Measurements from ENCODE around the gene HAX1. TPM values are rescaled to one million over a fixed set of nuclear protein-coding genes. Genes with fewer than 3 reads are reported as not detected.

Gene HAX1
- total and polyA plus RNA-seq, 2 of the 8 experiments (the other 6 are each of a cell fraction or from before 2014, with no cell fraction given), result 82.2 to 115 TPM

DNA sequence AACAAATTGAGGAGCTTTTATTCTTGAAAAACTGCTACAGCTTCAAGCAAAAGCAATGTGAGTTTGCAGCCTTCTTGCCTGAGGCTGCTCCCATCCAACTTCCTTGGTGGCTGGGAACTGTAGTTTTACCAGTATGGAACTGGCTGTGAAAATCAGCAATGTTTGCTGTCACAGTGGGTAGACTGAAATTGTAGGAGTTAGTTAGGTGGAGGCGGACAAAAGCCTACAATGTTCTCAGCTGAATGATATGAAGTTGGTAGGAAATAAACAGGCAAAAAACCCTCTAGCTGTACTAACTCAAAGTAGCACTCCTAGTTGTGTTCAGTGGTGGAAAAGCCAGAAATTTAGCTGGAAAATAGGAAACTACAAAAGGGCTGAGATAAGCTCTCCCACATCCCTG is 18.5 kb downstream of the HAX1 start (continued):
- no peak for TF ChIP-seq CHD7 (IDR thresholded peaks at IDR 0.05; ENCODE audit: insufficient replicate concordance, low read length)
- no peak for TF ChIP-seq SRF (IDR thresholded peaks at IDR 0.05; ENCODE audit: low read depth, low read length)
- TF ChIP-seq CHD1 (IDR thresholded peaks at IDR 0.05; ENCODE audit: low read depth, low read length), result no peak
- TF ChIP-seq ZNF274 (IDR thresholded peaks at IDR 0.05; ENCODE audit: borderline replicate concordance, extremely low read depth, low read length), result no peak
- TF ChIP-seq, protein P1, sequence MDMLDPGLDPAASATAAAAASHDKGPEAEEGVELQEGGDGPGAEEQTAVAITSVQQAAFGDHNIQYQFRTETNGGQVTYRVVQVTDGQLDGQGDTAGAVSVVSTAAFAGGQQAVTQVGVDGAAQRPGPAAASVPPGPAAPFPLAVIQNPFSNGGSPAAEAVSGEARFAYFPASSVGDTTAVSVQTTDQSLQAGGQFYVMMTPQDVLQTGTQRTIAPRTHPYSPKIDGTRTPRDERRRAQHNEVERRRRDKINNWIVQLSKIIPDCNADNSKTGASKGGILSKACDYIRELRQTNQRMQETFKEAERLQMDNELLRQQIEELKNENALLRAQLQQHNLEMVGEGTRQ (IDR thresholded peaks at IDR 0.05; ENCODE audit: low read length), result no peak
- TF ChIP-seq SP4 (IDR thresholded peaks at IDR 0.05; ENCODE audit: low read length), result no peak
- no peak for TF ChIP-seq TCF12 (IDR thresholded peaks at IDR 0.05; ENCODE audit: low read depth, low read length)
- no peak for TF ChIP-seq JUN (IDR thresholded peaks at IDR 0.05; ENCODE audit: low read depth, low read length)

All from H1 (cell line).